Karpas-422 (cell line): Measurements from ENCODE around the gene FMN1. TPM values are rescaled to one million over a fixed set of nuclear protein-coding genes. Genes with fewer than 3 reads are reported as not detected.
A peak's percentile ranks its signal among the peaks of the same experiment; 100 is the strongest.

ENCODE experiments used
- DNase-seq: peaks from one replicate; pipeline ENCODE4 v3.0.0-alpha.2; 2015
- H2AFZ ChIP-seq: fragments of 200-600 bp; sonication (generic); 2 replicates; pipeline ENCODE4 v1.6.1; 2014; ENCODE audit warnings: antibody characterized with exemption, low read length, mixed read lengths
- H3K27ac ChIP-seq: fragments of 200-600 bp; sonication (generic); 2 replicates; pipeline ENCODE4 v1.5.1; 2014; ENCODE audit warnings: mild to moderate bottlenecking, low read length, moderate library complexity
- H3K27me3 ChIP-seq: fragments of 200-600 bp; sonication (generic); 2 replicates; pipeline ENCODE4 v1.6.1; 2014; ENCODE audit warnings: low read length, mixed read lengths
- H3K36me3 ChIP-seq: fragments of 200-600 bp; sonication (generic); 2 replicates; pipeline ENCODE4 v1.6.1; 2014; ENCODE audit warnings: low read length, mixed read lengths; ENCODE audit not compliant: insufficient read depth
- H3K4me1 ChIP-seq: fragments of 200-600 bp; sonication (generic); 2 replicates; pipeline ENCODE4 v1.6.1; 2014; ENCODE audit warnings: mild to moderate bottlenecking, low read length, mixed read lengths
- H3K4me2 ChIP-seq: fragments of 200-600 bp; sonication (generic); 2 replicates; pipeline ENCODE4 v1.6.1; 2014; ENCODE audit warnings: low read length, low read depth, mild to moderate bottlenecking; ENCODE audit not compliant: poor library complexity, severe bottlenecking
- H3K4me3 ChIP-seq: fragments of 200-600 bp; sonication (generic); 2 replicates; pipeline ENCODE4 v1.5.1; 2014; ENCODE audit warnings: mild to moderate bottlenecking, antibody characterized with exemption, low read length, mixed read lengths
- H3K79me2 ChIP-seq: fragments of 200-600 bp; sonication (generic); 2 replicates; pipeline ENCODE4 v1.6.1; 2014; ENCODE audit warnings: mild to moderate bottlenecking, low read length, mixed read lengths
- H3K9ac ChIP-seq: fragments of 200-600 bp; sonication (generic); 2 replicates; pipeline ENCODE4 v1.6.0; 2014; ENCODE audit warnings: low read length
- H3K9me2 ChIP-seq: fragments of 200-600 bp; sonication (generic), shearing (Covaris generic); replicated peaks from 2 replicates; pipeline ENCODE4 v1.6.0; 2014; ENCODE audit warnings: mild to moderate bottlenecking, low read length, moderate library complexity; ENCODE audit not compliant: insufficient read depth
- H3K9me3 ChIP-seq: fragments of 300-700, 200-600 bp; sonication (generic); 2 replicates; pipeline ENCODE4 v1.6.1; 2014; ENCODE audit warnings: low read length, mixed read lengths
- H4K20me1 ChIP-seq: fragments of 200-600 bp; sonication (generic); 2 replicates; pipeline ENCODE4 v1.6.1; 2014; ENCODE audit warnings: mild to moderate bottlenecking, antibody characterized with exemption, low read length, low read depth; ENCODE audit not compliant: insufficient read depth
- total RNA-seq: library from RNA; depleted of rRNA; stranded (reverse); fragments of >200 nt; shearing (Covaris generic); gene quantifications from 2 replicates; pipeline ENCODE4 v1.2.3, GENCODE V29; 2014; ENCODE audit warnings: low replicate concordance

Gene FMN1
- total RNA-seq, 1 experiment from 2014 or later = 1.1 TPM

DNA sequence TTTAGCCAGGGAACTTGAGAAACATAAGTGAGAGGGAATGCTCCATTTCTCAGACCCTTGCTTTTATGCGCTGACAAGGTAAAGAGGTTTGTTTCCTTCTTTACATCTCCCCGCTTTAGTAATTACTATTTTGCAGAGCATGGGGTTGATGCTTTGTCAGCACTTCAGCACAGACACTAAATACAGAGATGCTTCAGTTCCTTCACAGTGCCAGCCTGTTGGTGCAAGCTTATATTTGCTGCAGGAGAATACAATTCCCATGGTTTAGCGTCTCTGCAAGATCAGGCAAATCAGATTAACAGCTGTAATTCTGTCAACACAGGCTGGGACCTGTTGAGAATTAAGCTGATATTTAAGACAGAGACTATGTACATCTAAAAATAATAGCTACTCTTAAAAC is 2.9 kb downstream of the FMN1 start:
- H3K9ac ChIP-seq = no peak overlapping the region
- DNase-seq = no peak
- H3K4me3 ChIP-seq = no peak overlapping the region
- no peaks in the 10 kb centered on the region for H3K79me2 ChIP-seq
- H3K36me3 ChIP-seq = no peaks in the 10 kb centered on the region
- H2AFZ ChIP-seq = no peak overlapping the region
- no peak overlapping the region for H3K4me2 ChIP-seq
- no peaks in the 10 kb centered on the region for H3K27me3 ChIP-seq
- no peaks in the 10 kb centered on the region for H3K9me2 ChIP-seq
- peaks cover 11% of the 10 kb centered on the region for H3K4me1 ChIP-seq
- no peaks in the 10 kb centered on the region for H4K20me1 ChIP-seq
- H3K27ac ChIP-seq = no peak overlapping the region
- no peaks in the 10 kb centered on the region for H3K9me3 ChIP-seq

DNA sequence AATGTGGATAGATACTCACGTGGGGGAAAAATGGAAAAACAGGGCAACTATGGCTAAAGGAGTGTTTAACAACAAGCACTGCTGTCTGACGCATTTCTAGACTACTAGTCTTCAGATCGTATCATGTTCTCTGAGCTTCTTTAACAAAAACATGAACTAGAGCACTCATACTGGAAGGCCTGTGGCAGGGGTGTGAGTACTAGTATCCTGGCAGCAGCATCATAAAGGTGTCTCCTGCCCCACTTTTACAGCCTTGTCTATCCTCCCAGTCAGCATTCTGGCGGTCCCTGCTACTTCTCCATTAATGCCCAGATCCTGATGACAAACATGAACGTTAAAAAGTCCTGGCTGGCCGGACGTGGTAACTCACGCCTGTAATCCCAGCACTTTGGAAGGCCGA is 4.0 kb downstream of the FMN1 start:
- H3K27me3 ChIP-seq = no peaks in the 10 kb centered on the region
- H3K4me3 ChIP-seq = no peak overlapping the region
- H3K79me2 ChIP-seq = no peaks in the 10 kb centered on the region
- H3K9me2 ChIP-seq = no peaks in the 10 kb centered on the region
- no peaks in the 10 kb centered on the region for H3K9me3 ChIP-seq
- peaks cover 11% of the 10 kb centered on the region for H3K4me1 ChIP-seq
- no peaks in the 10 kb centered on the region for H3K36me3 ChIP-seq
- H2AFZ ChIP-seq = no peak overlapping the region
- no peak overlapping the region for H3K27ac ChIP-seq
- H3K9ac ChIP-seq = no peak overlapping the region
- H4K20me1 ChIP-seq = no peaks in the 10 kb centered on the region
- no peak for DNase-seq
- no peak overlapping the region for H3K4me2 ChIP-seq

DNA sequence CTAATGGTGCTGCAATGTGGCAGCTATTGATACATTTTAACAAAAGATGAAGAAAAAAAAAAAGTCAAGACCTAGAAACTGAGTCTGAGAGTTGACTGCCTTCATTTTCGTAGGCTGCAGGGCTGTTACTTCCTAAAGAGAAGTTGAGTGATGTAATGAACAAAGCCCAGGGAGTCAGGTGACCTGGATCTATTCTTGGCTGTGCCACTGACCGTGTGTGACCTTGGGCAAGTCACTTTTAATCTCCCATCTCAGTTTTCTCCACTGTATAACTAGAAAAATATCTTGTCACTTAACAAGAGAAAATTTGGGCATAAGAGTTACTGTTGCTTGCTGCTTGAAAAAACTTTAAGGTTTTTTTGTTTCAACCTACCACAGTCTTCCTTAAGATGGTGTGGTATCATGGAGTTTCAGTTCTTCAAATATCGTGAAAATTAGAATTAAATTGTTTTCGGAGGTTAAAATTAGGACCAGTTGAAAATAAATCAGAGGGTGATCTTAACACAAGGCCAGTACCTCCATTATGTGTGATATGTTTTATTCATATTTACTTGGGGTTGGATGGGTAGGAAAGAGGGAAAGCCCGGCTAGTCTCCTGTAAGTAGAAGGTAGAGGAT is 5.8 kb downstream of the FMN1 start:
- DNase-seq = no peak
- Histone ChIP-seq H3K27me3 (no peaks in the 10 kb centered on the region), H4K20me1 (no peaks in the 10 kb centered on the region), H3K79me2 (no peaks in the 10 kb centered on the region), H3K4me2 (peak overlapping the region; percentile 39), H2AFZ (no peak overlapping the region), H3K9me3 (no peaks in the 10 kb centered on the region), H3K4me3 (no peak overlapping the region), H3K9me2 (no peaks in the 10 kb centered on the region), H3K4me1 (peaks cover 11% of the 10 kb centered on the region), H3K27ac (no peak overlapping the region), H3K9ac (no peak overlapping the region), H3K36me3 (no peaks in the 10 kb centered on the region)

DNA sequence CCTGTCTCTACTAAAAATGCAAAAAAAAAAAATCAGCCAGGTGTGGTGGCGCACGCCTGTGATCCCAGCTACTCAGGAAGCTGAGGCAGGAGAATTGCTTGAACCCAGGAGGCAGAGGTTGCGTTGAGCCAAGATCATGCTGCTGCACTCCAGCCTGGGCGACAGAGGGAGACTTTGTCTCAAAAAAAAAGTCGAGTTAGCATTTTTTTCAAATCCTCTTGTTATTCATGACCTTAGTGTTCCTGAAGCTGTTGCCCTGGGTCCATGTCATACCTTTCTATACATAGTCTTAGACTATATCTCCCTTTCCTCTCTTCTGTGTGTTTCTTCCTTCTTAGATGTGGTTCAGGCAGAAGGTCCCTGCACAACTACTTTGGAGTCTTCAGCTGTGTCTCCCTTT is 6.4 kb downstream of the FMN1 start:
- H3K36me3 ChIP-seq = no peaks in the 10 kb centered on the region
- H3K9ac ChIP-seq = no peak overlapping the region
- no peaks in the 10 kb centered on the region for H3K79me2 ChIP-seq
- H3K4me2 ChIP-seq = peak overlapping the region; percentile 39
- no peaks in the 10 kb centered on the region for H3K9me3 ChIP-seq
- H3K4me3 ChIP-seq = no peak overlapping the region
- no peak overlapping the region for H2AFZ ChIP-seq
- no peaks in the 10 kb centered on the region for H3K9me2 ChIP-seq
- H3K27ac ChIP-seq = no peak overlapping the region
- no peaks in the 10 kb centered on the region for H4K20me1 ChIP-seq
- peaks cover 11% of the 10 kb centered on the region for H3K4me1 ChIP-seq
- H3K27me3 ChIP-seq = no peaks in the 10 kb centered on the region
- DNase-seq = no peak

DNA sequence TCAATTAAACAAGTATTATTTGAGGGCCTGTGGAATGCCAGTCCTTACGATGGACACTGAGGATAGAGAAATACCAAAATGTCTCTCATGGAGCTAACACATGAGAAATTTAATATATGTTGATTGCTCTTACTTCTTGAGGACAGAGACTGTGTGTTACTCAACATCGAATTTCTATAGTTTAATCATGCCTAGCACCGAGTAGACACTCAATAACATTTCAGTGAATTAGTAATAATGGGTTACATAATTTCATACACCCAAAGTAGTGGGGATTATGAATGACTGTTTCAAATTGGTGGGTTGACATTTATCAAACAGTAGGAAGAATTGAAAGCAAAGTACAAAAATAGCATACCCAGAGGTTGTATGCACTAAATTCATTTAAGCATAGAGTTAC is 11.2 kb downstream of the FMN1 start:
- no peak overlapping the region for H3K4me2 ChIP-seq
- no peak overlapping the region for H2AFZ ChIP-seq
- H3K4me3 ChIP-seq = no peak overlapping the region
- H4K20me1 ChIP-seq = no peaks in the 10 kb centered on the region
- no peaks in the 10 kb centered on the region for H3K9me3 ChIP-seq
- no peaks in the 10 kb centered on the region for H3K79me2 ChIP-seq
- peaks cover 1% of the 10 kb centered on the region for H3K4me1 ChIP-seq
- H3K36me3 ChIP-seq = no peaks in the 10 kb centered on the region
- no peak overlapping the region for H3K27ac ChIP-seq
- H3K27me3 ChIP-seq = no peaks in the 10 kb centered on the region
- H3K9me2 ChIP-seq = no peaks in the 10 kb centered on the region
- no peak overlapping the region for H3K9ac ChIP-seq
- DNase-seq = no peak

DNA sequence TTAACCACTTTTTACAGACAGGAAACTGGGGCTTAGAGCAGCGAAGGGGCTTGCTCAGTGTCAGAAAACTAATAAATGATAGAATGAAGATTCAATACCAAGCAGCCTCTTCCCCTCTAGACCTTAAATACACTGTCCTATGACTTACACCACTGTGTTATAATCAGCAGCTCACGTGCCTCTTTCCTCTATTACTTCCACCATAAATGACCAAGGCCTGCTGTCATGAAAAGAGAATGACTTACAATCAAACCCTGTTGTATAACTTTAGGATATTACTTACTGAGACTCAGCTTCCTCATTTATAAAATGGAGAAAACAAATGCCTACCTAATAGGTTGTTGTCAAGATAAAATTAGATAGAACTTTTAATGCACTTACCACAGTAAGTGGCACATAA is 11.6 kb downstream of the FMN1 start:
- no peak overlapping the region for H3K27ac ChIP-seq
- no peak for DNase-seq
- no peaks in the 10 kb centered on the region for H3K36me3 ChIP-seq
- H3K4me3 ChIP-seq = no peak overlapping the region
- no peak overlapping the region for H2AFZ ChIP-seq
- no peaks in the 10 kb centered on the region for H4K20me1 ChIP-seq
- no peaks in the 10 kb centered on the region for H3K9me3 ChIP-seq
- H3K4me2 ChIP-seq = no peak overlapping the region
- H3K9ac ChIP-seq = no peak overlapping the region
- H3K9me2 ChIP-seq = no peaks in the 10 kb centered on the region
- no peaks in the 10 kb centered on the region for H3K27me3 ChIP-seq
- no peaks in the 10 kb centered on the region for H3K4me1 ChIP-seq
- no peaks in the 10 kb centered on the region for H3K79me2 ChIP-seq

DNA sequence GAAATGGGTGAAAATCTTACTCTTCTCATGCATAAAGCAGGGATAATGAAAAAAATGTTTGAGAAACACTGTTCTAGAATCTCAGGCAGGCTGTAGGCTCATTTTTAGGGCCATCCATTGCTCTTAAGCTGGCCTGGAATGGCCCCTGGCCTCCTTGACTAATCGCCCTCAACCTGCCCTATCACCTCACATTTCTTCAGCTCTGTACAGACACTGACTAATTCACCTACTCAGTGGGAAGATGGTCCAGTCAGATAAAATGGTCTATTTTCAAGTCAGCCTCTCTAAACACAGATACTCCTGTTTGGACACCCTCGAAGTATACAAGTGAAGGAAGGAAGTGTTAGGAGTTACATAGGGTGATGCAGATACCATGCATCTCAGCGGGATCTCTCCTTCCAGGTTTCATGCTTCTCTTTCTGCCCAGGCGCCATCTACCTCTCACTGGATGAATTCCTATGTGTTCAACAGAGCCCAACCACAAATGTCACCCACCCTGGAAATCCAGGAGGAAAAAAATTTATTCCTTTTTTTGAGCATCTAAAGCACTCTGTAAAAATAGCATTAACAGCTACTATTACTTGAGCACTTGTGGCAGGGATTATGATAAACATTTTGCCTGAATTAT is 12.1 kb downstream of the FMN1 start:
- no peaks in the 10 kb centered on the region for H3K27me3 ChIP-seq

DNA sequence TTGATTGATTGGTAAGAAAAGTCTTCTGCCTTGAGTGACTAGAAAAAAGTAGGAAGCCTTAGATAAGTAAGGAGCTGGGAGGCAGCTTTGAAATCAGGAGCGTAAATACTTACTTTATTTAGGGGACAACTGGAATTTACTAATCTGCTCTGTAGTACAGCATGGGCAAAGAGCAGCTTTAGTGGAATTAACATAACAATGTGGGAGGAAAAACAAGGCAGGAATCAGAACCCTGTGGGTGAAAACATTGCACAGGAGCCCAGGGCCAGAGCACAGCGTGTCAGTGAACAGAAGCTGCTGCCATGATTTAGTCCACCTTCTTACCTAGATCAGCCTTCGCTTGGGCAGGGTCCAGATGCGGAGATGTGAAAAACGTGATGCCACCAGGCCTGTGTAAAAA is 14.6 kb downstream of the FMN1 start:
- Histone ChIP-seq H3K4me3 (no peak overlapping the region), H3K27ac (no peak overlapping the region), H3K9me3 (no peaks in the 10 kb centered on the region), H3K27me3 (no peaks in the 10 kb centered on the region), H4K20me1 (no peaks in the 10 kb centered on the region), H3K79me2 (no peaks in the 10 kb centered on the region), H2AFZ (no peak overlapping the region), H3K4me1 (no peaks in the 10 kb centered on the region), H3K4me2 (no peak overlapping the region), H3K9ac (no peak overlapping the region), H3K9me2 (no peaks in the 10 kb centered on the region), H3K36me3 (no peaks in the 10 kb centered on the region)
- DNase-seq = no peak

More for the DNA sequence above, 12.1 kb downstream of the FMN1 start:
- no peaks in the 10 kb centered on the region for H3K9me2 ChIP-seq
- no peak for DNase-seq
- H3K27ac ChIP-seq = no peak overlapping the region
- no peak overlapping the region for H3K4me2 ChIP-seq
- no peaks in the 10 kb centered on the region for H3K9me3 ChIP-seq
- H4K20me1 ChIP-seq = no peaks in the 10 kb centered on the region
- H3K9ac ChIP-seq = no peak overlapping the region
- H3K79me2 ChIP-seq = no peaks in the 10 kb centered on the region
- no peak overlapping the region for H2AFZ ChIP-seq
- no peaks in the 10 kb centered on the region for H3K4me1 ChIP-seq
- H3K4me3 ChIP-seq = no peak overlapping the region
- H3K36me3 ChIP-seq = no peaks in the 10 kb centered on the region
